Testis (tissue), 3 donors: ENCODE data around the gene OXNAD1. TPM values are rescaled to one million over a fixed set of nuclear protein-coding genes. Genes with fewer than 3 reads are reported as not detected.

Source experiments
- DNase-seq: peaks from one replicate; pipeline ENCODE4 v3.0.0-alpha.2; 2019
- H3K27ac ChIP-seq, 2 donors: fragments of 200-600 bp; sonication (generic); one replicate each; pipeline ENCODE4 v1.5.1; 2019
- H3K27me3 ChIP-seq: fragments of 200-600 bp; sonication (generic); one replicate; pipeline ENCODE4 v1.5.1; 2019
- H3K36me3 ChIP-seq: fragments of 200-600 bp; sonication (generic); one replicate; pipeline ENCODE4 v1.5.1; 2017; ENCODE audit warnings: low read depth; ENCODE audit errors: missing control alignments
- H3K4me1 ChIP-seq: fragments of 200-600 bp; sonication (generic); one replicate; pipeline ENCODE4 v1.5.1; 2019
- H3K4me3 ChIP-seq, 2 donors: fragments of 200-600 bp; sonication (generic); one replicate each; pipeline ENCODE4 v1.5.1; 2017 to 2019
- H3K9me3 ChIP-seq: fragments of 200-600 bp; sonication (generic); one replicate; pipeline ENCODE4 v1.5.1; 2017
- POLR2A ChIP-seq: fragments of 450-650 bp; IDR thresholded peaks from one replicate; pipeline ENCODE4 v1.6.1; 2017; ENCODE audit warnings: antibody characterized with exemption, mild to moderate bottlenecking, moderate library complexity
- WGBS, 2 donors: methylation state at CpG; one replicate each; pipeline ENCODE4 v1.1.5; 2018; 5-methylcytosine and 5-hydroxymethylcytosine counted together
- intact Hi-C: fragments of 100-400 bp; cut with DNase I; formaldehyde crosslinking; loops from one replicate; pipeline ENCODE4 v1.15.1; 2023; ENCODE audit warnings: low total_unique reads
- polyA plus RNA-seq: library from polyadenylated mRNA; stranded (reverse); fragments of 350-450 nt; fragmentation: Illumina TruSeq; extraction: RNeasy Lipid Tissue Mini Kit (QIAGEN cat#74804); gene quantifications from one replicate; pipeline ENCODE4 v1.2.3, GENCODE V29; 2014; ENCODE audit warnings: low read depth, low replicate concordance; ENCODE audit not compliant: insufficient read depth
- total RNA-seq, 2 donors: library from RNA; depleted of rRNA; stranded (reverse); fragments of >200 nt; gene quantifications; one replicate each; pipeline ENCODE4 v1.2.3, GENCODE V29; 2016
- TF ChIP-seq, protein P1 (sequence below), 3 experiments: fragments of 450-650 bp in 2 of 3; fragments of 200-600 bp in 1 of 3; sonication (generic) in 1 of 3; IDR thresholded peaks; one replicate each; pipeline ENCODE4 v1.5.1; 2016 to 2019; ENCODE audit warnings: antibody characterized with exemption in 3 of 3, mild to moderate bottlenecking in 2 of 3, moderate library complexity in 1 of 3

The OXNAD1 gene
- total and polyA plus RNA-seq, 3 donors from 2014 or later, result 11.8 to 31.2 (median 27.3) TPM

DNA sequence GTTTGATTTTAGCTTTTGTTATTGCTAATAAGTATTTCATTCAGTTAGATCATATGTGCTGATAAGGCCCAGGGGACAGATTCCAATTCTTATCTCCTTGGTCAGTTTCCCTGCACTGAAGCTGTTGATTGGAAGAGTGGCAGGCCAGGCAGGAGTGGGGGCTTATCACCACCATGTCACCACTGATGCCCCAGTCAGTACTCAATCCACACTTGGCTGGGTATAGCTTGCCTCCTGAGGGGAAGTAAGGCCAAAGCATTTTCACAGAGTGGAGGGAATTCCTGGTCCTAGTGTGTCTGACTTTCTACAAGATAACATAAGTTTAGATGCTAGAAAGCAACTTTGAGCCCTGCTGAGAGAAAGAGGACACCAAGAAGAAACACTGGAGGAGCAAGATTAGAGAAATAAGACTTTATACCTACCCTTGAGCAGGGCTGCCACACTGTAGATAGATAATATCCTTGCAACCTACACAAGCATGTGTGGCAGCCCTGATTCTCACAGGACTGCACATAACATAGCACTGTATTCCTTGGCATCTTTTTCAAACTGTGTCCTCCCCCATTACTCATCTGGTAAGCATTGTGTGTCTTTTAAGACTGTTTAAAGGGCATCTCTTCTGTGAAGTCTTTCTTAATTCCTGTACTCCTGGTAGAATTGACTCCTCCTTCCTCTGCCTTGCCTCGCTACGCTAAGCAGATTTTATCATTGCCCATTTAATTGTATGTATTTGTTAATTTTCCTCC, 24.3 kb downstream of the OXNAD1 start:
- 85 to 96% methylated on average over 2 of the region's 2 CpGs for WGBS, 2 donors
- TF ChIP-seq, protein P1, sequence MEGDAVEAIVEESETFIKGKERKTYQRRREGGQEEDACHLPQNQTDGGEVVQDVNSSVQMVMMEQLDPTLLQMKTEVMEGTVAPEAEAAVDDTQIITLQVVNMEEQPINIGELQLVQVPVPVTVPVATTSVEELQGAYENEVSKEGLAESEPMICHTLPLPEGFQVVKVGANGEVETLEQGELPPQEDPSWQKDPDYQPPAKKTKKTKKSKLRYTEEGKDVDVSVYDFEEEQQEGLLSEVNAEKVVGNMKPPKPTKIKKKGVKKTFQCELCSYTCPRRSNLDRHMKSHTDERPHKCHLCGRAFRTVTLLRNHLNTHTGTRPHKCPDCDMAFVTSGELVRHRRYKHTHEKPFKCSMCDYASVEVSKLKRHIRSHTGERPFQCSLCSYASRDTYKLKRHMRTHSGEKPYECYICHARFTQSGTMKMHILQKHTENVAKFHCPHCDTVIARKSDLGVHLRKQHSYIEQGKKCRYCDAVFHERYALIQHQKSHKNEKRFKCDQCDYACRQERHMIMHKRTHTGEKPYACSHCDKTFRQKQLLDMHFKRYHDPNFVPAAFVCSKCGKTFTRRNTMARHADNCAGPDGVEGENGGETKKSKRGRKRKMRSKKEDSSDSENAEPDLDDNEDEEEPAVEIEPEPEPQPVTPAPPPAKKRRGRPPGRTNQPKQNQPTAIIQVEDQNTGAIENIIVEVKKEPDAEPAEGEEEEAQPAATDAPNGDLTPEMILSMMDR (IDR thresholded peaks at IDR 0.05), result no peak
- no peak for TF ChIP-seq POLR2A
- Histone ChIP-seq H3K4me3 (no peak overlapping the region), H3K36me3 (no peaks in the 10 kb centered on the region), H3K27me3 (no peaks in the 10 kb centered on the region), H3K27ac (no peak overlapping the region), H3K9me3 (no peaks in the 10 kb centered on the region), H3K4me1 (no peaks in the 10 kb centered on the region)
- intact Hi-C loops, result loop anchor here (10.0 kb wide), 1 partner anchor 255 kb away; no protein-coding TSS in a partner anchor
- DNase-seq, result no peak

DNA sequence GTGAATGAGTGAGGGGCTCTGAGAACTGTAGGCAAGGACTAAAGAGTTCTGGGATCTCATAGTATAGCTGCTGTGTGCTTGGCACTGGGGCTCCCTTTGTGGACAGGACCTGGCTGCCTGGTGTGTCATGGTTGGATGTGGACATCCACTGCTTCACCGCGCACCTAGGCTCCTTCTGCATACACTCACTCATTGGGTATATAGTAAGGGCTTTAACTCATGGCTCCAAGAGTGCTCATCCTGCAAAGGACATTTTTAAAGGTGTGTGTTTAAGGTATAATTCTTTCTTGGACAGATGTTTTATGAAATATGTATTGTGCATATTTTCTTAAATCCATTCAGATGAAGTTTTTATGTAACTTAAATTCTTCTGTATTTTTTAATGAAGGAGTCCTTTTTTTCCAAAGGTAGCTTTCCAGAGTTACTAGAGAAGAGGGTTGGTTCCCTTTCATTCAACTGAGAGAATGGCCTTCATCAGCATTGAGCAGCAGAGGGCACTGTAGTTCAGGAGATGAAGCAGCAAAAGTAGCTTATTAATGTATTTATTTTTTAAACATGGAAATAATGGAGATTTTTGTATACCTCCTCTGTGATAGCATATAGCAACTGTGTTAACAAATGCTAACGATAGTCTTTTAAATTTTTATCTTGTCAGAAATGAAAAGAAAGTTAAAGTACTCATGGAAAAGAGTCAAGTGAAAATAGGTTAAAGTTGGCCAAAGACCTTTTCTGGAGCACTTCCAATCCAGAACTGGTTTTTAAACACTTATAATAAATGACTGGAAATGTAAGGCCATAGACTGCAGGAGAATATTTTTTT, 25.2 kb downstream of the OXNAD1 start:
- DNase-seq, result peak; percentile 58
- WGBS, 2 donors, result 66 to 73% methylated on average over 3 of the region's 3 CpGs
- Histone ChIP-seq H3K27me3 (no peaks in the 10 kb centered on the region), H3K36me3 (no peaks in the 10 kb centered on the region), H3K4me3 (no peak overlapping the region), H3K4me1 (no peaks in the 10 kb centered on the region), H3K27ac (no peak overlapping the region), H3K9me3 (no peaks in the 10 kb centered on the region)
- intact Hi-C loops, result no loop called here
- TF ChIP-seq POLR2A, result no peak
- TF ChIP-seq, protein P1 (IDR thresholded peaks at IDR 0.05), result peak; percentile 64 to 67 (median 66)

DNA sequence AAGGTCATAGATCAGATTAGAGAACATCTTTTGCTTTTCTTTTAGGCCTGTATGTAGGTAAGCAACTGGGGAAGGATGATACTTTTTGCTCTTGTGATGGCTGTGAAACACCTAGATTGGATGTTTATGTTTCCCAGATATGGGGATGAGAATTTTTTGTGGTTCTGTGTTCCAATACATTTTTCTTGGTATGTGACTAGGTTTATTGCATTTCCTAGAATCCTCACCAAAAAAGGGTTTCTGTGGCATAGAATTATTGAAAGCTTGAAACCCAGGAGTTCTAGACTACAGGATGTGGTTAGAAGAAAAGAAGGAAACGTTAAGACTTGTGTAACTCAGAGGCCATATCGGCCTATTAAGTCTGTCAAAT, 25.8 kb downstream of the OXNAD1 start:
- Histone ChIP-seq H3K27ac (no peak overlapping the region), H3K4me3 (no peak overlapping the region), H3K4me1 (no peaks in the 10 kb centered on the region), H3K9me3 (no peaks in the 10 kb centered on the region), H3K27me3 (no peaks in the 10 kb centered on the region), H3K36me3 (no peaks in the 10 kb centered on the region)
- WGBS, 2 donors, result 72 to 74% methylated on average over 2 of the region's 2 CpGs
- intact Hi-C loops, result no loop called here
- TF ChIP-seq, protein P1 (IDR thresholded peaks at IDR 0.05), result no peak
- TF ChIP-seq POLR2A, result no peak
- DNase-seq, result no peak

DNA sequence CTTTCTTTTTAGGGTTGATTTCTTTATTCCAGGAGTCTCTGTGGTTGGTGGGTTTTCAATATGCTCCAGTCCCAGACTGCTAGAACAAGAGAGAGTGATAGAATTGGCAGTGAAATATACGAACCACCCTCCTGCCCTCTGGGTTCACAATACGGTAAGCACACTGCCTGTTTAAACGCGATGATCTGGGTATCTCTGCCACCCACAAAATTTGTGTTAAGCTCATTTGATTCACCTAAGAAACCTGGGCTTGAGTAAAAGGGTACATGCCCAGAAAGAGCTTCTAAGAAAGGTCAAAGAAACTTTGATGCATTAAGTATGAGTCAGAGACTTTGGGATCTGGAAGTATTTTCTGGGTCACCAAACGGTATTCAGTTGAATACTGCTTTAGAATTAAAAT, 29.8 kb downstream of the OXNAD1 start:
- TF ChIP-seq, protein P1 (IDR thresholded peaks at IDR 0.05), result no peak
- TF ChIP-seq POLR2A, result no peak
- no peaks in the 10 kb centered on the region for H3K27me3 ChIP-seq
- no peak overlapping the region for H3K4me3 ChIP-seq
- no peaks in the 10 kb centered on the region for H3K36me3 ChIP-seq
- 93 to 97% methylated on average over 5 of the region's 5 CpGs for WGBS, 2 donors
- intact Hi-C loops, result no loop called here
- no peaks in the 10 kb centered on the region for H3K9me3 ChIP-seq
- H3K4me1 ChIP-seq, result no peaks in the 10 kb centered on the region
- H3K27ac ChIP-seq, result no peak overlapping the region
- no peak for DNase-seq
